ENCODE measurements around the gene ZFC3H1.

The ZFC3H1 gene

DNA sequence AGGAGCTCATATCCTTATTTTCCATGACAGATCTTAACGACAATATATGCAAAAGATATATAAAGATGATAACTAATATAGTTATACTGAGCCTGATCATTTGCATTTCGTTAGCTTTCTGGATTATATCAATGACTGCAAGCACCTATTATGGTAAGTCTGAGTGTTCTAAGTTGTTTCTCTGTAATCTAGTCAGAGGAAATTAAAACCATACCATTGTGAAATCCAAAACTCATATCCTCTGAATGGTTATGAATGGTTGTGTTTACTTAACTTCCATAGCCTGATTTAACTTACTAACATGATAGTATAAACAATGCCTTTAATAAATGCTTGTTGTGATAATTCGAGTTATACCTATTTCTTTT lies 23.0 kb upstream of the ZFC3H1 start:
- TF ChIP-seq POLR2A (IDR thresholded peaks at IDR 0.05; ENCODE audit: low read depth, low read length), result no peak
- DNase-seq (ENCODE audit: insufficient read length, low spot score), result no peak
- peak; percentile 45 for FAIRE-seq

DNA sequence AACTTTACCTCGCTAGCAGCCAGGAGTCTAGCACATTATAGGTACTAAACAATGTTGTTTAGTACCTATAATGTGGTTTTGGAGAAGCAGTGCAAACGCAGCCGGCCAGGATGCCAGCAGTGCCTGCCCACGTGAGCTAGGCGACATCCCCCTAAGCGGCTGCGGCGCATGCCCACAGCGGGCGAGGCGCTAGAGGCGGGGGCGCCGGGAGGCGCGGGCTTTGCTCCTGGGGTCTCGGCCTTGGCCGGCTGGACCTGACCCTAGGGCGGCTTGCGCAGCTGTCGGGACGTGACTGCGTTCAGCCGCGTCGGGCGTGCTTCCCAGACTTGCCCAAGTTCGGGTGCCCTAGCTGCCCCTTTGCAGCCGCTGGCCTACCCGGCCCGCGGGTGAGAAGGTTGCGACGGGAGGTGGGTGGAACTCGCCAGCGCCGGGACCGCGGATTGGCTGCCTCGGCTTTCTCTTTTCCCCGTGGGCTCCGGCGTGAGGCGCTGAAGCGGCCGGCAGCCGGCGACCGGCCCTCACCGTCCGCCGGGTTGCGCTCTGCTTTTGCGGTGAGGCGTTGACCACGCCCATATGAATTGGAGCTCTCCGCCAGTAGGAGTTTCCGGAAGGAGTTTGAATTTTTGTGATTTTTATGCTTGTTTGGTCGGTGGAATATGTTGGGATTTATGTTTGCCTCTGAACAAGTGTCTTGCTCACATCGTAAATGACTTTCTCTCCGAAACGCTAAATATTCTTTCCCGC lies 22.4 kb upstream of the ZFC3H1 start, which contains the start of gene TMEM19:
Gene TMEM19, plus strand, starts transcription at position 169 of the 744 bp plus-strand sequence. CDS start 599 bp downstream, outside the sequence.
- TF ChIP-seq POLR2A (IDR thresholded peaks at IDR 0.05; ENCODE audit: low read depth, low read length), result peak; percentile 73; the same call in 1 of the 2 replicates
- FAIRE-seq (peak; percentile 92), DNase-seq (ENCODE audit: insufficient read length, low spot score) (peak; percentile 68)

DNA sequence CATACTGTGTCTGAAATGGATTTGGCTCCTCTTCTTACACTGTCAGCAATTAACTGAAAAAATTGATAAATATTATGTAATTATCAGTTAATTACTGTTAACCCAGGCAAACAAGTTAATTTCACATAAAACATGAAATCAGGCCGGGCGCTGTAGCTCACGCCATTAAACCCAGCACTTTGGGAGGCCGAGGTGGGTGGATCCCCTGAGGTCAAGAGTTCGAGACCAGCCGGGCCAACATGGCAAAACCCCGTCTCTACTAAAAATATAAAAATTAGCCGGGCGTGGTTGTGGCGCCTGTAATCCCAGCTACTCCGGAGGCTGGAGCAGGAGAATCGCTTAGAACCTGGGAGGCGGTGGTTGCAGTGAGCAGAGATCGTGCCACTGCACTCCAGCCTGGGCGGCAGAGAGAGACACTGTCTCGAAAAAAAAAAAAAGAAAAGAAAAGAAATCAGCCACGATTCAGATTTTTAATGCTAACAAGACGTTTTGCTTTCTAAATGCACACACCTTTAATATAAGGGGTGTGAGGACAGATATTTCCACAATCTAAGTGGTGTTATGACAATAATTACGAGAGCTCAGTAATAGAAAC lies 21.8 kb upstream of the ZFC3H1 start:
- FAIRE-seq (no peak), DNase-seq (ENCODE audit: insufficient read length, low spot score) (no peak)
- TF ChIP-seq POLR2A (IDR thresholded peaks at IDR 0.05; ENCODE audit: low read depth, low read length), result no peak

DNA sequence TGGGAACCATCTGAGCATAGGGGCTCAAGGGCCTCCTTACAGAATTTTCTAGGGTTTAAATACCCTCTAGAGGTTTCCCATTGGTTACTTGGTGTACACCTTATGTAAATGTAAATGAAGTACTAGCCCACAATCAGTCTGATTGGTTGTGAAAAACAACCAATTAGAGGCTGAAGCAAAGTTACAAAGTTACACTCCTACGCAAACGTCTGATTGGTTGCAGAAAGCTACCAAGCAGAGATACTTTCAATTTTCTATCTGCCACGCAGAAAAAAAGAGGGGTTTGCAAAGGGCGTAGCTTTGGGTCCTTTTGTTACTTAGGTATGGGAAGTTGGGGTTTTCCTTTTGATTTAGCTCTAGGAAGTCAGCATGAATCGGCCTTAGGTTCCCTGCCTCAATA lies 20.4 kb upstream of the ZFC3H1 start:
- no peak for DNase-seq (ENCODE audit: insufficient read length, low spot score)
- FAIRE-seq, result peak; percentile 61
- TF ChIP-seq POLR2A (IDR thresholded peaks at IDR 0.05; ENCODE audit: low read depth, low read length), result no peak

DNA sequence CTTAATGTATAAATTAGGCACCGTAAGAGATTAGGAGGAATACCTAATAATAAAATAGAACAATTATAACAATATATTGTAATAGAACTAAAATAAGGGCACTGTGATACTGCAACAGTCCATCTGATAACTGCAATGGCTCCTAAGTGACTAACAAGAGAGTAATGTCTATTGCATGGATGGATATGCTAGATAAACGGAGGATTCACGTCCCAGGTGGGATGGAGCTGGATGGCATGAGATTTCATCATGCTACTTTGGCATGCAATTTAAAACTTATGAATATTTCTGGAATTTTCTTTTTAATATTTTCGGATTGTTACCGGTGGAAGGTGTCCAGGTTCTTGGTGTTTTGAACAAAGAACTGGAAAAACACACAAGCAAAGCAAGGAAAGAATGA lies 20.0 kb upstream of the ZFC3H1 start:
- no peak for FAIRE-seq
- no peak for DNase-seq (ENCODE audit: insufficient read length, low spot score)
- TF ChIP-seq POLR2A (IDR thresholded peaks at IDR 0.05; ENCODE audit: low read depth, low read length), result no peak

DNA sequence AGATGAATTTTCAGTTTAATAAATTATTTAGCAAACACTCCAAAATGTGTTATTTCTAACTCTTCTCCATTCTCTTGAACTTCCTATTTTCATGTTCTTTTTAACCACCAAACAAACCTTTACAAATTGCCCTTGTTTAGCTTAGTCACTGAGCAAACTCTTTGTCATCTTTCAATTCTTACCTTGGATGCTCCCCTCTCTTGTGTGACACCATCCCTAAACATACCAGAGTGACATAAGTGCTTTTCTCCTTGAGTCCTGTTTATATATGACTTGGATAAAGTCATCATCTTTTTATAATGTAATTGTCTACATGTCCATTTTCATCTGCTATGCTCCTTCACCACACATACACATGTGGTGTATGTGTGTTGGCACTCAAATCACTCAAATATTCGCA lies 18.8 kb upstream of the ZFC3H1 start:
- no peak for TF ChIP-seq POLR2A (IDR thresholded peaks at IDR 0.05; ENCODE audit: low read depth, low read length)
- DNase-seq (ENCODE audit: insufficient read length, low spot score) (no peak), FAIRE-seq (peak; percentile 64)

DNA sequence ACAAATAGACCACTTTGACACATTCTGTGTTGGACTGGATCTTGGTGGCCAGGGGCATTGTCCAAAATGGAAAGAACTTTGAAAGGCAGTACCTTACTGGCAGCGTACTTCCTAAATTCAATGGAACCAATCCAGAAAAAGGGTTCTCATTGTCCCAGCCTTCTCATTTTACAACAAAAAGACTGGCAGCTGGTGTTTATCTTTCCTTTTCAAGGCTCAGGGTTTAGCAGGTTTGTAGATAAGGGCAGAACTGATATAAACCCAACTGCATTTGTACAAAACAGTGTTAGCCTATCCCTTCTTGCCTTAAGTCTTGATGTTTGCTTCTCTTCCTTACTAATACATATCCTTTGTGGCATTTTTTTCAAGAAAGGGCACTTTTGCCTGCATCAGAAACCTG lies 8.2 kb upstream of the ZFC3H1 start:
- no peak for DNase-seq (ENCODE audit: insufficient read length, low spot score)
- no peak for TF ChIP-seq POLR2A (IDR thresholded peaks at IDR 0.05; ENCODE audit: low read depth, low read length)
- no peak for FAIRE-seq

DNA sequence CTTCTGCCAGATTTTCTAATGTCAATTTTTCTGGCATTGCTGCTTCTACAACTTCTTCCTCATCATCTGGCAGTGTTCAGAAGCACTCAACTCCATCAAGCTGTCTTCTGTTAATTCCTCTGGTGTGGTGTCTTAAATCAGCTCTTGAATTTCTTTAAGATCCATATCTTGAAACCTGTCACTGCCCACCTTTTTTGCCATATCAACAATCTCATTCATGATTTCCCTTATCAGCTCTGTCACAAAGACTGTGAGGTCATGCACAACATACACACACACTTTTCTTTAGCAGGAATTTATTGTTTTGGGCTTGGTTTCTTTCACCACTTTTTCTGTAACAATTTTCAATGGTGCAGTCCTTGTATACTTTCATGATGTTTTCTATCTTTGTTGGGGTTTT lies 7.7 kb upstream of the ZFC3H1 start:
- FAIRE-seq (no peak), DNase-seq (ENCODE audit: insufficient read length, low spot score) (no peak)
- TF ChIP-seq POLR2A (IDR thresholded peaks at IDR 0.05; ENCODE audit: low read depth, low read length), result no peak

DNA sequence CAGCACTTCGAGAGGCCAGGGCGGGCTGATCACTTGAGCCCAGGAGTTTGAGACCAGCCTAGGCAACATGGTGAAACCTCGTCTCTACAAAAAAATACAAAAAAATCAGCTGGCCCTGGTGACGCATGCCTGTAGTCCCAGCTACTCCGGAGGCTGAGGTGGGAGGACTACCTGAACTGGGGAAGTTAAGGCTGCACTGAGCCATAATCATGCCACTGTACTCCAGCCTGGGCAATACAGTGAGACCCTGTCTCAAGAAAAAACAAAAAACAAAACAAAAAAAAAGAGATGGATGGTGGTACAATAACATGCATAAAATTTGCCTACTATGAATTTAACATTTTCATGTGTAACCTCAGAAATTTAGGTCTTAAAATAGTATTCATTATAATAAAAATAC lies 2.6 kb upstream of the ZFC3H1 start:
- TF ChIP-seq POLR2A (IDR thresholded peaks at IDR 0.05; ENCODE audit: low read depth, low read length), result no peak
- DNase-seq (ENCODE audit: insufficient read length, low spot score) (no peak), FAIRE-seq (no peak)

DNA sequence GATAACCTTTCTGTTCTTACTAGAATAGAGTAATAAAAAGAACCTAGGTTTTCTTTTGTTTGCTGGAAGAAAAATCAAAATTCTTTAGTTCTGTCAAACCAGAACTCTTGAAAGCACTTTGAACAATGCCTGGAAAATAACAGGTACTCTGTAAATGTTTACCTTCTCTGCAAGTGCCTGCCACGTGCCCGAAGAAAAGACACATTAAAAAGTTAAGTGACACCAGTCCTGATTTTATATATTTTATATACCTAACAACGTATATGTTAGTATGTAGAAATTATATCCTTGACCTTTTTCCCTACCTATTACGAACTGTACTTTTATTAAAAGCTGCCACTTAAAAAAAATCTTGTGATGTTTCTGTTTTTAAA lies 1.4 kb upstream of the ZFC3H1 start:
- no peak for TF ChIP-seq POLR2A (IDR thresholded peaks at IDR 0.05; ENCODE audit: low read depth, low read length)
- DNase-seq (ENCODE audit: insufficient read length, low spot score), result no peak
- FAIRE-seq, result no peak

DNA sequence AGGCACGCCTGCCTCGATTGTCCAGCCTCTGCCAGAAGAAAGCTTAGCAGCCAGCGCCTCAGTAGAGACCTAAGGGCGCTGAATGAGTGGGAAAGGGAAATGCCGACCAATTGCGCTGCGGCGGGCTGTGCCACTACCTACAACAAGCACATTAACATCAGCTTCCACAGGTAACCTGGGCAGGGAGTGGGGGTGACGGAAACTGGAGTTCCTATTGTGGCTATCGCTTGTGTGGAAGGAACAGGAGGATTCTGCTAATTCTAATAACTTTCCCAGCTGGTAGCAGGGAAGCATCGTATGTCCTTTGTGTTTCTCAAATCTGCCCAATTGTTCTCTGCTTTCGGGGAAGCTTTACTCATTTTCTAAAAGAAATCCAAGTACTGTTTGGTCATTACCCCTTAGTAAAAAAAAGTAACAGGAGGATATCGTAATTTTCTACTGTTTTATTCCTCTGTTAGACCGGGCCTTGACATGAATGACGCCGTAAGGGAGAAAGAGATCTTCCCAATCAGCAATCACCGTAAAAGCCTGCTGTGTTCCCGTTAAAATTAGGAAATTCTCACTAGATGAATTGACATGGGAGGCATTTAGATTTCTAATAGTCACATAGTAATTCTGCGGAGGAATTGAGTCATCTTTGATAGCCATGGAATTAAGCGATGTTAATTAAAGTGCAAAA lies 902 bp upstream of the ZFC3H1 start:
- FAIRE-seq (no peak), DNase-seq (ENCODE audit: insufficient read length, low spot score) (peak; percentile 5)
- peak; percentile 25; the same call in 1 of the 2 replicates for TF ChIP-seq POLR2A (IDR thresholded peaks at IDR 0.05; ENCODE audit: low read depth, low read length)

DNA sequence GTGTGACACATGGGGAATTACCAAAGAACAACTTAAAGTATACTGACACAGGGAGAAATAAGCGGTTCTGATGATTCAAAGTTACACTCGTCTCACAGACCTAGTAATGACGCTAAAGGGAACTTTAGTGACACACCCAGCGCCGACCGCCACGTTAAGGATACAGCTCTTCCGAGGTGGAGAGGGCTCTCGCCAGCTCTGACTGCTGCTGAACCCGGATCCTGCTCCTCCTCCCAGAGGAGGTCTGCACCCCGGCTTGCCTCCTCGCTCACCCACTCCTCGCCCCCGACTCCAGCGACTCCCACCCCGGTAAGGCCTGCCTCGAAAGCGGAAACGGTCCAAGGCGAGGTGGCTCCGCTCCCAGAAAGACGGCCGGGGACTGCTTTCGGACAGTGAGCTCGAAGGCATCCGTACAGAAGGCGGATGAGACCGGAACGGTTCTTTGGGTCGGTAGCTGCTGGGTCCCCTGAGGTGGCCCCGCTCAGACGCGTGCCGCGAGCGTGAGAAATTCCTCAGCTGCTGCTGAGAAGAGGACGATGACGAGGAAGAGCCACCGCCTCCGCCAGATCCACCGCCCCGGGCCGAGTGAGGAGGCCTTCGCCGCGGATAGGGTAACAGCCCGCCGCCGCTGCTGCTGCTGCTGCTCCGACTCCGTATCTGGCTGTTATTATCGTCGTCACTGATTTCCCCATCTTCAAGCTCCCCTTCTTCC lies 643 bp downstream of the ZFC3H1 start:
- peak; percentile 24; the same call in 1 of the 2 replicates for TF ChIP-seq POLR2A (IDR thresholded peaks at IDR 0.05; ENCODE audit: low read depth, low read length)
- DNase-seq (ENCODE audit: insufficient read length, low spot score) (peak; percentile 23), FAIRE-seq (peak; percentile 48)

DNA sequence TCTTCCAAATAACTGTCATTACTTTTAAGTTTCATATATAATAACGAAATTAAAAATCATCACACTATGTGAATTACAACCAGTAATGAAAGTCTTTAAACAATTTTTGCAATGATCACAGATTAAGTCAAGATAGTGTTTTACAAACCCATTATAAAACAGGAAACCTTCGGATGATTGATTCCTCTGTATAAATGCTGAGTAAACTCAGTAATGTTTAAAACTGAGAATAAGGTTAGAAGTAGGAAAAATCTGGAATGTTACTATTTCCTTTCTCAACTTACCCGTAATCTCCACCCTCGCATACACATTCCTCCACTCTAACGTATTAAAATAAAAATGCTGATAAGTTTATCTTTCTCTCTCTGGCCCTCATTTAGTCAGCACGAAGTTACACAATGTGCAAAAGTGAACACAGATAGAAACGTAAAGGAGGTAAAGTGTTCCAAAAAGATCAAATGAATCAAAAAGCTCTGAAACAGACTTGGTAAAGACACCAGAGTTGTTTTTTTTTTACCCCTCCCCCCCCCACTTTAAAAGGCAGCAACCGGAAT lies 1.6 kb downstream of the ZFC3H1 start:
- DNase-seq (ENCODE audit: insufficient read length, low spot score) (no peak), FAIRE-seq (no peak)
- no peak for TF ChIP-seq POLR2A (IDR thresholded peaks at IDR 0.05; ENCODE audit: low read depth, low read length)

DNA sequence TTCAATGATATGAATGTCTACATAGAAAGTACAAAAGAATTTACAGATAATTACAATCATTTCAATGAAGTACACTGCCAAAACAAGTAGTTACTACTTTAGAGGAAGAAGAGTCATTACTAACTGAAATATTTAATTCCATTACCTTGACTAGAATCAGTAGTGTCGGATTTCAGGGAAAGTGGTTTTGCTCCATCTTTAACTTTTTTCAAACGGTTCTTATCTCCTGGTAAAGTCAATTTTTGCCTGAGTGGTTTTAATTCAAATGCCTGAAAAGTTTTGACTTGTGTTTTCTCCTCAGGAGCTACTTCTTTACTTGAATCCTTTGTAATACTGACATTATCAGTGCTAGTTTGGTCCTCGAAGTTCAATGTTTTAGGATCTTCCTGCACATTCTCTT lies 6.9 kb downstream of the ZFC3H1 start:
- DNase-seq (ENCODE audit: insufficient read length, low spot score) (no peak), FAIRE-seq (no peak)
- TF ChIP-seq POLR2A (IDR thresholded peaks at IDR 0.05; ENCODE audit: low read depth, low read length), result no peak

Measured in H54 (cell line).